GM12878 (cell line): ENCODE results near the gene AP3S1. TPM values are rescaled to one million over a fixed set of nuclear protein-coding genes. Genes with fewer than 3 reads are reported as not detected.

Experiments
- ATAC-seq: fragments of 200-7000 bp; cut with Tn5 transposase; 3 replicates; pipeline ENCODE4 v1.9.1; 2020; ENCODE audit warnings: mild to moderate bottlenecking, moderate library complexity
- BruUV-seq: library from RNA; stranded (reverse); fragments of 400-500 nt; replicated peaks from 2 replicates; lab custom pipeline; 2021; lab: Mats Ljungman, UMichigan
- CTCF ChIA-PET: fragments of 300-600 bp; sonication (Branson Sonifier 250); formaldehyde crosslinking; extraction: SDS; loops from one replicate; lab custom pipeline; 2021; ENCODE audit warnings: inconsistent platforms; lab: Yijun Ruan, JAX
- POLR2A ChIA-PET: fragments of 350-600 bp; formaldehyde crosslinking; extraction: SDS; loops from one replicate; lab custom pipeline; 2021; ENCODE audit warnings: inconsistent platforms; lab: Charles Lee
- RAD21 ChIA-PET: fragments of 300-600 bp; sonication (Branson Sonifier 250); formaldehyde crosslinking; loops from one replicate; lab custom pipeline; 2023; ENCODE audit warnings: antibody characterized with exemption; ENCODE audit not compliant: unreplicated experiment; lab: Charles Lee
- SMC1A ChIA-PET: fragments of 300-600 bp; sonication (Branson Sonifier 250); formaldehyde crosslinking; loops from one replicate; lab custom pipeline; 2023; ENCODE audit not compliant: unreplicated experiment, uncharacterized antibody; lab: Charles Lee
- DNase-seq: peaks from one replicate; pipeline ENCODE4 v3.0.0-alpha.2; 2011; ENCODE audit warnings: low read depth, low spot score
- FAIRE-seq: peaks from 3 replicates; lab custom pipeline; 2011; peaks lifted over from hg19 to GRCh38; lab: Jason Lieb, UNC
- H2AFZ ChIP-seq: 2 replicates; pipeline ENCODE4 v1.6.0; 2011; ENCODE audit warnings: low read depth, low read length, control low read depth; ENCODE audit not compliant: control insufficient read depth
- H3K27ac ChIP-seq: 2 replicates; pipeline ENCODE4 v1.5.1; 2011; ENCODE audit warnings: control low read depth; ENCODE audit not compliant: control insufficient read depth, insufficient read depth
- H3K27me3 ChIP-seq, 2 experiments: replicated peaks in 1 of 2; 2 replicates each; pipeline versions ENCODE4 v1.6.0 to v1.6.1; 2011; ENCODE audit warnings: low read length in 1 of 2; ENCODE audit not compliant: control insufficient read depth in 2 of 2, insufficient read depth in 2 of 2
- H3K36me3 ChIP-seq, 2 experiments: 2 replicates each; pipeline ENCODE4 v1.5.1; 2011; ENCODE audit warnings: low read length in 1 of 2; ENCODE audit not compliant: control insufficient read depth in 2 of 2, insufficient read depth in 2 of 2
- H3K4me1 ChIP-seq: 2 replicates; pipeline ENCODE4 v1.6.1; 2011; ENCODE audit warnings: mild to moderate bottlenecking, low read length, moderate library complexity, mixed read lengths; ENCODE audit not compliant: control insufficient read depth, insufficient read depth
- H3K4me2 ChIP-seq: 2 replicates; pipeline ENCODE4 v1.6.0; 2011; ENCODE audit warnings: control low read depth; ENCODE audit not compliant: control insufficient read depth, insufficient read depth
- H3K4me3 ChIP-seq: fragments of 200-600 bp; sonication (generic); 2 replicates; pipeline ENCODE4 v1.5.1; 2016
- H3K79me2 ChIP-seq: 2 replicates; pipeline ENCODE4 v1.6.0; 2011; ENCODE audit warnings: low read length; ENCODE audit not compliant: control insufficient read depth, insufficient read depth
- H3K9ac ChIP-seq: 2 replicates; pipeline ENCODE4 v1.8.0; 2011; ENCODE audit warnings: low read length, control low read depth, mixed read lengths; ENCODE audit not compliant: control insufficient read depth, insufficient read depth
- H3K9me3 ChIP-seq: replicated peaks from 3 replicates; pipeline ENCODE4 v1.5.1; 2011; ENCODE audit warnings: mild to moderate bottlenecking, low read length; ENCODE audit not compliant: control insufficient read depth, insufficient read depth
- H4K20me1 ChIP-seq: 2 replicates; pipeline ENCODE4 v1.6.0; 2011; ENCODE audit not compliant: control insufficient read depth, insufficient read depth
- ATF3 ChIP-seq: IDR thresholded peaks from 2 replicates; pipeline ENCODE4 v1.6.1; 2011; ENCODE audit warnings: low read depth, mild to moderate bottlenecking, low read length, moderate library complexity, borderline replicate concordance; ENCODE audit errors: extremely low read depth
- BCLAF1 ChIP-seq: fragments of 450-650 bp; IDR thresholded peaks from 2 replicates; pipeline ENCODE4 v1.6.1; 2017; ENCODE audit warnings: antibody characterized with exemption, mild to moderate bottlenecking, moderate library complexity
- CHD1 ChIP-seq: IDR thresholded peaks from 2 replicates; pipeline ENCODE4 v1.6.1; 2012; ENCODE audit warnings: low read depth, low read length, improper control_type of control experiment
- KLF5 ChIP-seq: fragments of 450-650 bp; IDR thresholded peaks from 2 replicates; pipeline ENCODE4 v1.6.1; 2014; ENCODE audit warnings: mild to moderate bottlenecking; ENCODE audit not compliant: partially characterized antibody
- RB1 ChIP-seq: fragments of 450-650 bp; formaldehyde crosslinking; IDR thresholded peaks from 2 replicates; pipeline ENCODE4 v1.6.1; 2017; ENCODE audit warnings: mild to moderate bottlenecking, borderline replicate concordance
- YBX1 ChIP-seq: fragments of 450-650 bp; IDR thresholded peaks from 2 replicates; pipeline ENCODE4 v1.6.1; 2016; ENCODE audit warnings: antibody characterized with exemption
- YY1 ChIP-seq: IDR thresholded peaks from 2 replicates; pipeline ENCODE4 v1.6.1; 2011; ENCODE audit warnings: low read depth, mild to moderate bottlenecking, low read length
- WGBS: methylation state at CpG from one replicate; pipeline ENCODE4 v1.1.6; 2016; ENCODE audit warnings: low lambda C conversion rate; ENCODE audit not compliant: insufficient replicate concordance, insufficient coverage; ENCODE audit errors: missing lambda C conversion rate; 5-methylcytosine and 5-hydroxymethylcytosine counted together
- in situ Hi-C: fragments of 300-500 bp; cut with MboI; formaldehyde crosslinking; loops from 9 replicates; pipeline ENCODE4 v1.14.3; 2018; ENCODE audit warnings: mixed read lengths
- intact Hi-C: fragments of 100-400 bp; cut with micrococcal nuclease; formaldehyde crosslinking; loops from one replicate; pipeline ENCODE4 v1.14.2; 2022; ENCODE audit not compliant: unreplicated experiment
- polyA plus RNA-seq, 11 experiments: library from polyadenylated mRNA; depleted of rRNA in 4 of 11; unstranded in 6 of 11; stranded (reverse) in 5 of 11; fragments of >200 nt; fragmentation: Nextera tagmentation in 4 of 11; fragmentation: Illumina TruSeq in 1 of 11; extraction: Ambion mirVana in 4 of 11; extraction: Trizol in 1 of 11; gene quantifications; 1 replicate in 1 of 11; 2 replicates in 10 of 11; pipeline versions ENCODE4 v1.2.1 to v1.2.3, GENCODE V29; 2011 to 2016; ENCODE audit warnings: inconsistent platforms in 2 of 11, missing spikeins in 2 of 11, low read depth in 1 of 11
- total RNA-seq, 4 experiments: library from RNA; depleted of rRNA in 3 of 4; stranded (reverse); fragments of >200 nt in 3 of 4; fragmentation: Illumina TruSeq in 1 of 4; extraction: Trizol in 1 of 4; gene quantifications; 2 replicates each; pipeline versions ENCODE4 v1.2.1 to v1.2.3, GENCODE V29; 2013 to 2021
- TF ChIP-seq, protein P1 (sequence below): IDR thresholded peaks from 2 replicates; pipeline ENCODE4 v1.6.1; 2012; ENCODE audit warnings: mild to moderate bottlenecking, low read depth, low read length
- TF ChIP-seq, protein P2 (sequence below): fragments of 450-650 bp; IDR thresholded peaks from 2 replicates; pipeline ENCODE4 v1.6.1; 2016; ENCODE audit warnings: mild to moderate bottlenecking

AP3S1 gene
- total and polyA plus RNA-seq, 10 of the 15 experiments (the other 5 are each of a cell fraction or from before 2014, with no cell fraction given), result 36.4 to 137 (median 67.5) TPM

- peak overlapping the region; percentile 77 for H3K9ac ChIP-seq
- intact Hi-C loops (loop anchor here (10.0 kb wide), 1 partner anchor 1409 kb away; no protein-coding TSS in a partner anchor), in situ Hi-C loops (loop anchor here (25.0 kb wide), 1 partner anchor 219 kb away; no protein-coding TSS in a partner anchor)
- ChIA-PET CTCF (interaction anchor here (0.6 to 1.6 kb wide), 9 partner anchors 12 to 825 kb away, joined by 3 to 5 read pairs (median 4); no protein-coding TSS in a partner anchor), POLR2A (interaction anchor here (0.6 kb wide), 1 partner anchor 660 kb away, joined by 3 read pairs; no protein-coding TSS in a partner anchor), RAD21 (interaction anchor here (0.6 to 2.0 kb wide), 8 partner anchors 24 to 468 kb away, joined by 3 to 7 read pairs (median 3); partner anchors contain the start of gene TMED7), SMC1A (interaction anchor here (0.7 to 1.8 kb wide), 11 partner anchors 8 to 294 kb away, joined by 3 to 7 read pairs (median 3); no protein-coding TSS in a partner anchor)
- DNase-seq (no peak), ATAC-seq (no peak), FAIRE-seq (no peak)
- no peak for TF ChIP-seq ATF3
- TF ChIP-seq BCLAF1, result no peak
- TF ChIP-seq, protein P1, sequence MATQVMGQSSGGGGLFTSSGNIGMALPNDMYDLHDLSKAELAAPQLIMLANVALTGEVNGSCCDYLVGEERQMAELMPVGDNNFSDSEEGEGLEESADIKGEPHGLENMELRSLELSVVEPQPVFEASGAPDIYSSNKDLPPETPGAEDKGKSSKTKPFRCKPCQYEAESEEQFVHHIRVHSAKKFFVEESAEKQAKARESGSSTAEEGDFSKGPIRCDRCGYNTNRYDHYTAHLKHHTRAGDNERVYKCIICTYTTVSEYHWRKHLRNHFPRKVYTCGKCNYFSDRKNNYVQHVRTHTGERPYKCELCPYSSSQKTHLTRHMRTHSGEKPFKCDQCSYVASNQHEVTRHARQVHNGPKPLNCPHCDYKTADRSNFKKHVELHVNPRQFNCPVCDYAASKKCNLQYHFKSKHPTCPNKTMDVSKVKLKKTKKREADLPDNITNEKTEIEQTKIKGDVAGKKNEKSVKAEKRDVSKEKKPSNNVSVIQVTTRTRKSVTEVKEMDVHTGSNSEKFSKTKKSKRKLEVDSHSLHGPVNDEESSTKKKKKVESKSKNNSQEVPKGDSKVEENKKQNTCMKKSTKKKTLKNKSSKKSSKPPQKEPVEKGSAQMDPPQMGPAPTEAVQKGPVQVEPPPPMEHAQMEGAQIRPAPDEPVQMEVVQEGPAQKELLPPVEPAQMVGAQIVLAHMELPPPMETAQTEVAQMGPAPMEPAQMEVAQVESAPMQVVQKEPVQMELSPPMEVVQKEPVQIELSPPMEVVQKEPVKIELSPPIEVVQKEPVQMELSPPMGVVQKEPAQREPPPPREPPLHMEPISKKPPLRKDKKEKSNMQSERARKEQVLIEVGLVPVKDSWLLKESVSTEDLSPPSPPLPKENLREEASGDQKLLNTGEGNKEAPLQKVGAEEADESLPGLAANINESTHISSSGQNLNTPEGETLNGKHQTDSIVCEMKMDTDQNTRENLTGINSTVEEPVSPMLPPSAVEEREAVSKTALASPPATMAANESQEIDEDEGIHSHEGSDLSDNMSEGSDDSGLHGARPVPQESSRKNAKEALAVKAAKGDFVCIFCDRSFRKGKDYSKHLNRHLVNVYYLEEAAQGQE, result no peak
- TF ChIP-seq YBX1, result no peak
- no peak for TF ChIP-seq KLF5
- no peak for TF ChIP-seq RB1
- TF ChIP-seq YY1, result no peak
- TF ChIP-seq, protein P2, sequence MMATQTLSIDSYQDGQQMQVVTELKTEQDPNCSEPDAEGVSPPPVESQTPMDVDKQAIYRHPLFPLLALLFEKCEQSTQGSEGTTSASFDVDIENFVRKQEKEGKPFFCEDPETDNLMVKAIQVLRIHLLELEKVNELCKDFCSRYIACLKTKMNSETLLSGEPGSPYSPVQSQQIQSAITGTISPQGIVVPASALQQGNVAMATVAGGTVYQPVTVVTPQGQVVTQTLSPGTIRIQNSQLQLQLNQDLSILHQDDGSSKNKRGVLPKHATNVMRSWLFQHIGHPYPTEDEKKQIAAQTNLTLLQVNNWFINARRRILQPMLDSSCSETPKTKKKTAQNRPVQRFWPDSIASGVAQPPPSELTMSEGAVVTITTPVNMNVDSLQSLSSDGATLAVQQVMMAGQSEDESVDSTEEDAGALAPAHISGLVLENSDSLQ, result peak; percentile 54; the same call in 1 of the 2 replicates
- TF ChIP-seq CHD1, result no peak
- H3K4me2 ChIP-seq, result peak overlapping the region; percentile 86
- H3K4me1 ChIP-seq, result peaks cover 20% of the 10 kb centered on the region
- no peaks in the 10 kb centered on the region; a peak in 1 of 4 replicates for H3K36me3 ChIP-seq
- WGBS, result 84% methylated on average over 6 of the region's 6 CpGs
- no peak overlapping the region for H3K27ac ChIP-seq
- H3K79me2 ChIP-seq, result peaks cover 93% of the 10 kb centered on the region
- H2AFZ ChIP-seq, result no peak overlapping the region
- H3K4me3 ChIP-seq, result peak overlapping the region; percentile 83
- BruUV-seq, result no TSS peak
- no peaks in the 10 kb centered on the region for H3K27me3 ChIP-seq
- H4K20me1 ChIP-seq, result peaks cover 5% of the 10 kb centered on the region; the same call in 1 of the 2 replicates
- H3K9me3 ChIP-seq, result no peaks in the 10 kb centered on the region; the same call in 2 of the 3 replicates
Observed at GRCh38 chr5:115843444-115844130, 1.9 kb downstream of the AP3S1 start.
